OCI-M2 (cell line): ENCODE data around the gene H3-3A.

ENCODE experiments used
- DNase-seq: peaks from one replicate; lab custom pipeline; 2025; ENCODE audit not compliant: unreplicated experiment; lab: John Stamatoyannopoulos, UW

Gene H3-3A

DNA sequence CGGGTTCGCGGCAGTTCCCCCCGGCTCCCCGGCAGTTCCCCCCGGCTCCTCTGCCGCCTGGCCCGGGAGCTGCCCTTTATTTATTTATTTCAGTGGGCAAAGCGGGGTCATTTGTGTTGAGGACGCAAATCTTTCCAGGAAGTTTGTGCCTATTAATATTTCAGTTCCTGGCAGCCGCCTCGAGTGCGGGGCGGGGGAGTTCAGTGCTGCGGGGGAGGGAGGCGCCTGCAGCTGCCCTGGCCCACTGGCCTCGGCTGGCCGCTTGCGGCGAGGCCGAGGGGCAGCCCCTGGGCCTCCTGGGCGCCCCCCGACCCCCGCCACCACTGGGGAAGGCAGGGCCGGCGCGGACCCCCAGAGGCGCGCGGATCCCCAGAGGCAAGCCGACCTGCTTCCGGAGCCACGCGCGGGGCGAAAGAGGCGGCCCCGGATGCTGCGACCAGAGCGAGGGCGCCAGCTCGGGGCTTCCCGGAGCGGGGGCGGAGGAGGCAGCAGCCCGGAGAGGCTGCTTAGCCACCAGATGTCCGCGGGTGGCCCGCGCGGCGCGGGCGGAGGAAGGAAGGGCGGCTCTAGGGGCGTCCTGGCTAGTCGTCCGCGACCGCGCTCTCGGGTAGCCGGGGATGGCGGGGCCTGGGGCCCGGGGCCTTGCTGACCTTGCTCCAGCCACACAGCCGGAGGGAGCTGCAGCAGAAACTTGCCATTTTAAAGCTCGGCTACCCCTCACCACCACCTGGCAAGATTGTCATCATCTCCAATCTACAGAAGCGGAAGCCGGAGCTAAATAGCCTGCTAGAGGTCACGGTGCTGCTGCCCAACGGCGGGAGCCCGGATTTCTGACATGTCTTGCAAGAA is 48.0 kb downstream of the H3-3A start:
- DNase-seq = no peak

DNA sequence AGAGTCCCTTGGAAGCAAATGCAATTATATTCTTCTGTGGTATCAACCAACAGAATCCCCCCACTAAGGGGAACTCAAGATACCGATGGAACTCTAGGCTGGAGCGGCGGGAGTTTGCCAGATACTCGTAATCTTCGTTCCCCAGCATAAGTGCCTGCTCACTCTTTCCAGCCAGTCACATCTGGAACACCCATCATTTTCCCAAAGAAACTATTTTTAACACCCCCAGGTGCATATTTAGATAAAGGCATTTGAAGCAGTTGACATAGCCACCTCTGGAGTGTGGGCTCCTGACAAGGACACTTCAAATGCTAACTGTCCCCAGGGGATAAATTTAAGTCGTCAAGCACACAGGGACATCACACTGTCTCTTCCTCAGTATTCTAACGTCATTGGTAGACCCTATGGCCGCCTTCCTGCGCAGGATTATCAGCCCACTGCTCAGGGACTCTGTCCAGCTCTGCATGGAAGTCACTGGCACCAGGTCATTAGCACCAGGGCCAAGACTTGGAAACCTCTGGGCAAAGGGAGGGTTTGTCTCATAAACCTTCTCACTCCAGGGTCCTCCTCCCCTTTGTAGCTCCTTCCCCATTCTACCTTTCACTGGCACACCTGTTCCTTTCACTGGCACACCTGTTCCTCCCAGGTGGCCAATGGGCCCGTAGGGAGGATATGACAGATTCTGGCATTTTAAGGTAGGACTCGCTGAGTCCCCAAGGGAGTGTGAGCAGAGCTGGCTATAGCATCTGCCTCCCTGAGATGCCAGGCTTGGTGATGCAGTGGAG is 48.8 kb downstream of the H3-3A start:
- peak; percentile 43 for DNase-seq

DNA sequence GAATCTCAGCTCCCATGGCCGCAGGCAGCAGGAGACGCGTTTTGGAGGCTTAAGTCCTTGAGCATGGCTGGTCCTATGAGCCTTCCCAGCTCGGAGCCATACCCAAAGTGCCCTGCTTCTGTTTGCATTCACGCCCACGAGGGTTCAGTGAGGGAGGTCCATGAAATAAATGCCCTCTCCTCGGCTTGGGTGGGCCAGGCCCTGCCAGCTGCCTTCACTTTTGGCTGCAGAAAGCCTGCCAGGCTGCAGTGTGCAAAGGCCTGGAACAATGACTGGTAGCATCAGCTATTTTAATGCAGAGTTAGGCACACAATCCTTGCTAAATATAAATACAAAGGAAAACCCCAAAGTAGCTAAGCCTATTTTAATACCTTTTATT is 49.4 kb downstream of the H3-3A start:
- DNase-seq = no peak

DNA sequence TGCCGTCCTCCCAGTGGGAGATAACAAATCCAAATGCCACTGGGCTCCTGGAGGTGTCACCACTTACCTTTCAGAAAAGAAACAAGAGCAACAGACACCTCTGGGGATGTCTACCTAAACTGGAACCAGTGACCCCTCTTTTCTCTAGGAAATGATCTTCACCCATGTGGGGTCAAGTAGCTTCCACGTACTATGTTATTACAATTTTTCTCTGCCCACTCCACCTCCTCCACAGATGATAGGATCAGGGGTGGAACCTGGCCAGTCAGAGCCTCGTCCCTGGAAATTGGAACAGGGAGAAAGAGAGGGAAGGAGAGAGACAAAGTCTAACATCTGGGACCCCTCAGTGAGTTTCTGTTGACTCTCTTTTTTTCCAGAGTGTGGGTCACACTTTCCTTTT is 50.1 kb downstream of the H3-3A start:
- DNase-seq = no peak

DNA sequence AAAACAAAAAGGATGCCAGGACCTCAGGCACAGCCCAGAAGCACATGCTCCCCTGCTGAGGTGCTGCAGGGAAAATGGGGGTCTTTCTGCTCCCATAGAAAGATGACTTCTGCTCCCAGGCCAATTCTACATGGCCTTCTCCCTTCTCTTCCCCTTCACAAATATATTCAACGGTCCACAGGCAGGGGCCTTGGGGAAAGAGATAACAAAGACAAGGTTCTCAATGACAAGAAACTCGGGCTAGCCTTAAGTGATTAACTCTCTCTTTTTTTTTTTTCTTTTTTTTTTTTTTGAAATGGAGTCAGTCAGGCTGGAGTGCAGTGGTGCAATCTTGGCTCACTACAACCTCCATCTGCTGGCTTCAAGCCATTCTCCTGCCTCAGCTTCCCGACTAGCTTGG is 54.2 kb downstream of the H3-3A start:
- no peak for DNase-seq

DNA sequence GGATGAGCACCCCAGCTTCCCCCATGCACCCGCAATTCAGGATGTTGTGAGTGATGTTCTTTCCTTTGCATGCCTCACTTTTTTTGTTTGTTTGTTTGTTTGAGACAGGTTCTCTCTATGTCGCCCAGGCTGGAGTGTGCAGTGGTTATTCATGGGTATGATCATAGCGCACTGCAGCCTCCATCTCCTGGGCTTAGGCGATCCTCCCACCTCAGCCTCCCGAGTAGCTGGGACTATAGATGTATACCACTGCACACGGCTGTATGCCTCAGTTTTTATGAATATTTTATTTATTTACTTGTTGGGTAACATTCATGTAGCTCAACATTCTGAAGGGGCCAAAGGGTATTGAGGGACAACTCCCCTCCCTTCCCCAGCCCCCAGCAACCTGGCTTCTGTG is 54.8 kb downstream of the H3-3A start:
- DNase-seq = no peak

DNA sequence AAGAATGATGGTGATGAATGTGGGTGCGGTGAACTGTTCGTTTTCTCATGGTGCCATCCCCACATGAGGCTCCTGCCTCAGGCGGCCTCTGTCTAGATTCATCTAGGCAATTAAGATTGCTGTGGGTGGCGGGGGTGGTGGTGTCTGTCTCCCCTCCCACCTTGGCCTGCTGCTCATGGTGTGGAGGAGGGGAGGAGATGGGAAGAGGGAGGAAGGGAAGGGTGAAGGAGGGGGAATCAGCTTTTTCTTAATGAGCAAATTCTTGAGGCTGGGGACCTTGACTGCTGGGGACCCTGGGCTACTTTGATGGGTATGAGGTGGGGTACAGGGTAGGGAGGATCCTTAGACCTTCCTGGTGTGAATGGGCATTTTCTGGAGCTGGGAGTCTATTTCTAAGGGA is 55.8 kb downstream of the H3-3A start:
- DNase-seq = no peak

DNA sequence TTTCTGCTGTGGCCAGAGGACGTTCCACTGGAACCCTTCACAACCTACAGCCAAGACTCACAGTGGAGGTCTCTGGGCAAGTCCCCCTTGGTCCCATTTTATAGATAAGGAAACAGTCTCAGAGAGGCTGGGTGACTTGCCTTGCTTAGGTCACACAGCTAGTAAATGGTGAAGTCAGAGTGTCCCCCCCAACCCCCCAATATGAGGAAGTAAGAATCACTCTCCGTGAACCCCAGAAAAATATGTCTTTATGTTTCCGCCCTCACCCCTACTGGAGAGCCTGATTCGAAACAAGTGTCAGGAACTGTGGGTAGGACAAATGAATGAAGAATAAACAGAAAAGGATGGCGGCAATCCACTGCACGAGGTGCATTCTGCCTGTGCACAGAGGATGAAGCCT is 56.7 kb downstream of the H3-3A start:
- no peak for DNase-seq

DNA sequence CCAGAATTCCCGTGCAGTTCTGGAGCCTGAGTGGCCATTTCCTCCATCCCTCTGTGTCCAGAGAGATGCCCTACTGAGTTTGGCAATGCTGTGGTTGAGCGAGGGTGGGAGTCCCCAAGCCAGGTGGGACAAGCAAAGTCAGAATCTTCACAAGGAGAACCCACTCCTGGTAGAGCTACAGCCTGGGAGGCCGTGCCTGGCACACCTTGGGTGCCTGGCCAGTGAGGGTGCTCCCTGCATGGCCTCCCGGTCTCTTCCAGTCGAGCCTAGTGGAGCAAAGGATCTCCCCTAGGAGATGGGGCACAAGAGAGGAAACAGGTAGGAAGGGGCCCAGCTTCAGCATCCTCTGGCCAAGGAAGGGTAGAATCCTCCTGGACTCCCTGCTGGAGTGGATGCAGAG is 57.9 kb downstream of the H3-3A start:
- DNase-seq = no peak

DNA sequence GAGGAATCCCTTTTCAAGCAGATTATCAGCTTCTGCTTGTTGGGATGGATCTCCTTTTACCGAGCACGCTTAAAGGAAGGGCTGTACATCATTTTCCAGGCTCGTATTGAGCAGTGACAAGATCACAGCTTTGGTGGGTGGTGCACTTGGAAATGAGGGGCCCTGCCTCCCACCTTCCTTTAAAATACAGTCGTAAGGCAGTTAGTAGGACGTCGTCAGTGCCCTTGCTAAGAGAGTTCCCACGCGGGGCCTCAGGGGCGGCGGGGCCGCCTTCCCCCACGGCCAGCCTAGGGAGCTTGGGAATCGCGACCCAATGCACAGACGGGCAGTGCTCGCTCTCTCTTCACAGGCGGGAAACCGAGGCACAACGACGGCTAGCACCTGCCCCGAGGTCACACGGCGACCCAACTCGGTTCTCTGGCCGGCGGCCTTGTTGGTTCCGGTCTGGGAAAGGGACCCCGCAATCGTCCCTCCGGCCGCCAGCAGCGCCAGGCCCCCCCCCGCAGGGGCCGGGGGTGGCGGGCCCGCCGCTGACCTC is 58.6 kb downstream of the H3-3A start:
- DNase-seq = no peak
